Measurements from ENCODE around the gene EHMT2. TPM values are rescaled to one million over a fixed set of nuclear protein-coding genes. Genes with fewer than 3 reads are reported as not detected.

The EHMT2 gene
- total and polyA plus RNA-seq, 2 of the 13 experiments (the other 11 are each of a cell fraction or from before 2014, with no cell fraction given) = 55.2 to 69.2 TPM

DNA sequence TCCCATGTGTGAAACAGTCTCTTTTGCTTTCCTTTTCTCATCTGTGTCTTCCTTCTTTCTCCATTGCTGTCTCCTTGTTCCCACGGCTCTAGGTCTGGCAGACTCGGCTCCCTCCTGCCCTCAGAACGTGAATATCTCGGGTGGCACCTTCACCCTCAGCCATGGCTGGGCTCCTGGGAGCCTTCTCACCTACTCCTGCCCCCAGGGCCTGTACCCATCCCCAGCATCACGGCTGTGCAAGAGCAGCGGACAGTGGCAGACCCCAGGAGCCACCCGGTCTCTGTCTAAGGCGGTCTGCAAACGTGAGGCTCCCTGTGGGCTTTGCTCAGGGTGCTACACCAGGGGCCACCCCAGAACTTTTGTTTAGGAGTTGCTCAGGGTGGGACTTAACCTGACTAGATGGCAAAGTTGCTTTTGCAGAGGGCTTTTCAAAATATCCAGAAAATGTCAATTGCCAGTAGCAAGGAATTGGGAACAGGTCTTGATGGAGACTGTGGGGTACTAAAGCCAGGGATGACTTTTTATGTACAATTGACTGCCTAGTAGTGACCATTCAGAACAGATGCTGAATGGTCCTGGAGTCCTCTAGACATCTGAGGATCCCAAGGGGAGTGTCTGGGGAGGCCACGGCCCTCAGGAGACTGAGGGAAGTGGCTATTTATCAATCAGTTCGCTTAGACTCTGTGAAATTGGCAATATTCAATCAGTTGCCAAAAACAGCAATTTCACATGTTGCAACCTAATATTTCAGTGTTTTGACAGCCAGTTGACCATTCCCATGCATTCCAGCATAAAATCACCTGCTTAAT is 30.6 kb upstream of the EHMT2 start:
- Histone ChIP-seq H2AFZ (ENCODE audit: low read length) (no peak overlapping the region), H3K27me3 (ENCODE audit: control insufficient read depth in 1 of 2, insufficient read depth in 2 of 2, low read length in 2 of 2) (no peaks in the 10 kb centered on the region; a peak in 1 of 5 replicates), H4K20me1 (ENCODE audit: insufficient read depth, low read length) (no peaks in the 10 kb centered on the region), H3K9me3 (ENCODE audit: low read length) (no peaks in the 10 kb centered on the region), H3K4me2 (ENCODE audit: low read depth, low read length) (peak overlapping the region; percentile 85), H3K27ac (ENCODE audit: extremely low read length, insufficient read depth, low read length) (peak overlapping the region; percentile 88), H3K4me3 (replicated peaks in 1 of 3; ENCODE audit: insufficient read depth in 1 of 3, low read depth in 2 of 3, low read length in 3 of 3) (peak overlapping the region; percentile 69 to 81 (median 72)), H3K36me3 (replicated peaks in 1 of 2; ENCODE audit: control insufficient read depth in 1 of 2, insufficient read depth in 2 of 2, low read length in 2 of 2) (no peaks in the 10 kb centered on the region; a peak in 1 of 5 replicates), H3K9ac (ENCODE audit: insufficient read depth, low read depth, low read length) (peak overlapping the region; percentile 85), H3K4me1 (ENCODE audit: insufficient read depth, low read length) (peaks cover 69% of the 10 kb centered on the region), H3K79me2 (ENCODE audit: insufficient read depth, low read length) (peaks cover 29% of the 10 kb centered on the region)
- DNase-seq (ENCODE audit: low spot score) = no peak
- ChIA-PET POLR2A (interaction anchor here (0.8 to 6.1 kb wide), 25 partner anchors 8 to 273 kb away, joined by 3 to 151 read pairs (median 8); partner anchors contain the start of genes ABHD16A, APOM, CFB and DXO), CTCF (ENCODE audit: low intra/inter-chr PET ratio, low total read pairs) (no interaction called here)
- FAIRE-seq = no peak
- ATAC-seq = peak; percentile 67
- WGBS (ENCODE audit: low lambda C conversion rate) = 9% methylated on average over 11 of the region's 11 CpGs
- TSS peak; percentile 77 for BruUV-seq (replicated peaks)
- intact Hi-C loops (cut with micrococcal nuclease; ENCODE audit: unreplicated experiment) = loop anchor here (1.0 to 10.0 kb wide), 2 partner anchors 17 to 153 kb away; partner anchors contain the start of gene VWA7
- in situ Hi-C loops (cut with HindIII; ENCODE audit: extremely low pct_ligation_motif_present, low pct_unique_long_range_greater_than_20kb) = no loop called here
- no peak for TF ChIP-seq ZKSCAN8 (CRISPR knock-in tag; IDR thresholded peaks at IDR 0.05; ENCODE audit: borderline replicate concordance)
- no peak for TF ChIP-seq ZFP36L1 (CRISPR knock-in tag; IDR thresholded peaks at IDR 0.05)
- TF ChIP-seq SOX6 (IDR thresholded peaks at IDR 0.05) = no peak
- no peak for TF ChIP-seq SOX6 (CRISPR knock-in tag; IDR thresholded peaks at IDR 0.05)
- TF ChIP-seq TGIF2 (CRISPR knock-in tag; IDR thresholded peaks at IDR 0.05) = peak; percentile 36; the same call in 1 of the 2 replicates
- no peak for TF ChIP-seq PPARG (CRISPR knock-in tag; conservative IDR thresholded peaks at IDR 0.05)
- TF ChIP-seq ZNF883 (CRISPR knock-in tag; IDR thresholded peaks at IDR 0.05; ENCODE audit: not compliant biosample characterization) = peak; percentile 69
- TF ChIP-seq MXI1 (IDR thresholded peaks at IDR 0.05; ENCODE audit: borderline replicate concordance, low read depth, low read length) = no peak
- no peak for TF ChIP-seq ZNF660 (CRISPR knock-in tag; IDR thresholded peaks at IDR 0.05; ENCODE audit: borderline replicate concordance, low read depth)
- no peak for TF ChIP-seq SRSF1 (optimal IDR thresholded peaks at IDR 0.05; ENCODE audit: low read depth, low read length)
- TF ChIP-seq ZNF598 (CRISPR knock-in tag; IDR thresholded peaks at IDR 0.05; ENCODE audit: borderline replicate concordance) = peak; percentile 67; the same call in 1 of the 2 replicates
- no peak; the same call in 1 of the 2 replicates for TF ChIP-seq FOXA3 (CRISPR knock-in tag; IDR thresholded peaks at IDR 0.05)
- no peak for TF ChIP-seq ONECUT2 (CRISPR knock-in tag; IDR thresholded peaks at IDR 0.05)
- TF ChIP-seq ZNF839 (CRISPR knock-in tag; IDR thresholded peaks at IDR 0.05; ENCODE audit: borderline replicate concordance) = no peak
- peak; percentile 70; the same call in 1 of the 2 replicates for TF ChIP-seq ZNF44 (CRISPR knock-in tag; IDR thresholded peaks at IDR 0.05)
- TF ChIP-seq KLF11 (CRISPR knock-in tag; IDR thresholded peaks at IDR 0.05) = no peak
- TF ChIP-seq, protein P1, sequence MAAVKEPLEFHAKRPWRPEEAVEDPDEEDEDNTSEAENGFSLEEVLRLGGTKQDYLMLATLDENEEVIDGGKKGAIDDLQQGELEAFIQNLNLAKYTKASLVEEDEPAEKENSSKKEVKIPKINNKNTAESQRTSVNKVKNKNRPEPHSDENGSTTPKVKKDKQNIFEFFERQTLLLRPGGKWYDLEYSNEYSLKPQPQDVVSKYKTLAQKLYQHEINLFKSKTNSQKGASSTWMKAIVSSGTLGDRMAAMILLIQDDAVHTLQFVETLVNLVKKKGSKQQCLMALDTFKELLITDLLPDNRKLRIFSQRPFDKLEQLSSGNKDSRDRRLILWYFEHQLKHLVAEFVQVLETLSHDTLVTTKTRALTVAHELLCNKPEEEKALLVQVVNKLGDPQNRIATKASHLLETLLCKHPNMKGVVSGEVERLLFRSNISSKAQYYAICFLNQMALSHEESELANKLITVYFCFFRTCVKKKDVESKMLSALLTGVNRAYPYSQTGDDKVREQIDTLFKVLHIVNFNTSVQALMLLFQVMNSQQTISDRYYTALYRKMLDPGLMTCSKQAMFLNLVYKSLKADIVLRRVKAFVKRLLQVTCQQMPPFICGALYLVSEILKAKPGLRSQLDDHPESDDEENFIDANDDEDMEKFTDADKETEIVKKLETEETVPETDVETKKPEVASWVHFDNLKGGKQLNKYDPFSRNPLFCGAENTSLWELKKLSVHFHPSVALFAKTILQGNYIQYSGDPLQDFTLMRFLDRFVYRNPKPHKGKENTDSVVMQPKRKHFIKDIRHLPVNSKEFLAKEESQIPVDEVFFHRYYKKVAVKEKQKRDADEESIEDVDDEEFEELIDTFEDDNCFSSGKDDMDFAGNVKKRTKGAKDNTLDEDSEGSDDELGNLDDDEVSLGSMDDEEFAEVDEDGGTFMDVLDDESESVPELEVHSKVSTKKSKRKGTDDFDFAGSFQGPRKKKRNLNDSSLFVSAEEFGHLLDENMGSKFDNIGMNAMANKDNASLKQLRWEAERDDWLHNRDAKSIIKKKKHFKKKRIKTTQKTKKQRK (IDR thresholded peaks at IDR 0.05; ENCODE audit: low read length) = no peak
- TF ChIP-seq HDAC1 (CRISPR knock-in tag; IDR thresholded peaks at IDR 0.05) = no peak

Data from HepG2 (cell line).